ENCODE data around the gene PAQR6.

The PAQR6 gene

GRCh38 chr1:156247460-156248322, at the start of gene PAQR6:
PAQR6 (minus strand) TSS chr1:156248056; CDS start chr1:156246731, 1,325 bp downstream.
- Histone ChIP-seq H3K9me3 (ENCODE audit: control insufficient read depth in 5 of 5, low read length in 5 of 5) (no peaks in the 10 kb centered on the region), H3K9ac (ENCODE audit: low read length in 5 of 5) (no peak within 1 kb of the TSS), H3K27me3 (ENCODE audit: control insufficient read depth in 5 of 5, insufficient read depth in 4 of 5, low read length in 5 of 5) (peaks cover 8 to 24% (median 21%) of the 10 kb centered on the region in 5 donors), H3K36me3 (ENCODE audit: control insufficient read depth in 5 of 5, insufficient read depth in 5 of 5, low read length in 5 of 5) (peaks cover 0 to 49% (median 36%) of the 10 kb centered on the region in 5 donors), H3K27ac (ENCODE audit: low read depth, low read length) (no peak within 1 kb of the TSS), H3K4me1 (ENCODE audit: control insufficient read depth in 5 of 5, insufficient read depth in 5 of 5, low read length in 5 of 5) (peaks cover 5 to 47% (median 39%) of the 10 kb centered on the region in 5 donors), H3K4me3 (ENCODE audit: low read depth in 1 of 5, low read length in 5 of 5) (no peak within 1 kb of the TSS)

GRCh38 chr1:156295391-156295947, 47.6 kb upstream of the PAQR6 start, which contains the start of gene GLMP:
GLMP (minus strand) TSS chr1:156295679; CDS start chr1:156295645, 34 bp downstream.
- peak within 1 kb of the TSS; percentile 76 for H3K27ac ChIP-seq (ENCODE audit: low read depth, low read length)
- H3K27me3 ChIP-seq (ENCODE audit: control insufficient read depth in 5 of 5, insufficient read depth in 4 of 5, low read length in 5 of 5) = no peaks in the 10 kb centered on the region
- H3K4me3 ChIP-seq (ENCODE audit: low read depth in 1 of 5, low read length in 5 of 5) = peak within 1 kb of the TSS; percentile 83 to 93 (median 90)
- H3K9ac ChIP-seq (ENCODE audit: low read length in 5 of 5) = peak within 1 kb of the TSS; percentile 82 to 94 (median 83)
- H3K36me3 ChIP-seq (ENCODE audit: control insufficient read depth in 5 of 5, insufficient read depth in 5 of 5, low read length in 5 of 5) = peaks cover 0 to 16% (median 12%) of the 10 kb centered on the region in 5 donors
- H3K4me1 ChIP-seq (ENCODE audit: control insufficient read depth in 5 of 5, insufficient read depth in 5 of 5, low read length in 5 of 5) = peaks cover 6 to 48% (median 29%) of the 10 kb centered on the region in 5 donors
- H3K9me3 ChIP-seq (ENCODE audit: control insufficient read depth in 5 of 5, low read length in 5 of 5) = no peaks in the 10 kb centered on the region

- no peak overlapping the region for H3K27ac ChIP-seq (ENCODE audit: low read depth, low read length)
- no peaks in the 10 kb centered on the region for H3K27me3 ChIP-seq (ENCODE audit: control insufficient read depth in 5 of 5, insufficient read depth in 4 of 5, low read length in 5 of 5)
- no peaks in the 10 kb centered on the region for H3K9me3 ChIP-seq (ENCODE audit: control insufficient read depth in 5 of 5, low read length in 5 of 5)
- peaks cover 3 to 20% (median 13%) of the 10 kb centered on the region in 5 donors for H3K36me3 ChIP-seq (ENCODE audit: control insufficient read depth in 5 of 5, insufficient read depth in 5 of 5, low read length in 5 of 5)
- peaks cover 6 to 48% (median 29%) of the 10 kb centered on the region in 5 donors for H3K4me1 ChIP-seq (ENCODE audit: control insufficient read depth in 5 of 5, insufficient read depth in 5 of 5, low read length in 5 of 5)
- H3K4me3 ChIP-seq (ENCODE audit: low read depth in 1 of 5, low read length in 5 of 5) = peak overlapping the region in 1 of 5 donors; percentile 83
- H3K9ac ChIP-seq (ENCODE audit: low read length in 5 of 5) = no peak overlapping the region
These were observed 46.0 kb upstream of the PAQR6 start for GRCh38 chr1:156293895-156294294.

- Histone ChIP-seq H3K4me3 (ENCODE audit: low read depth in 1 of 5, low read length in 5 of 5) (no peak overlapping the region), H3K4me1 (ENCODE audit: control insufficient read depth in 5 of 5, insufficient read depth in 5 of 5, low read length in 5 of 5) (peaks cover 6 to 48% (median 29%) of the 10 kb centered on the region in 5 donors), H3K27me3 (ENCODE audit: control insufficient read depth in 5 of 5, insufficient read depth in 4 of 5, low read length in 5 of 5) (no peaks in the 10 kb centered on the region), H3K9me3 (ENCODE audit: control insufficient read depth in 5 of 5, low read length in 5 of 5) (no peaks in the 10 kb centered on the region), H3K27ac (ENCODE audit: low read depth, low read length) (no peak overlapping the region), H3K9ac (ENCODE audit: low read length in 5 of 5) (no peak overlapping the region), H3K36me3 (ENCODE audit: control insufficient read depth in 5 of 5, insufficient read depth in 5 of 5, low read length in 5 of 5) (peaks cover 3 to 20% (median 17%) of the 10 kb centered on the region in 5 donors)
These were observed 45.2 kb upstream of the PAQR6 start for GRCh38 chr1:156293098-156293434.

GRCh38 chr1:156291226-156292061, 43.6 kb upstream of the PAQR6 start:
- peak overlapping the region; percentile 58 to 81 (median 72) for H3K4me3 ChIP-seq (ENCODE audit: low read depth in 1 of 5, low read length in 5 of 5)
- no peaks in the 10 kb centered on the region for H3K9me3 ChIP-seq (ENCODE audit: control insufficient read depth in 5 of 5, low read length in 5 of 5)
- H3K27me3 ChIP-seq (ENCODE audit: control insufficient read depth in 5 of 5, insufficient read depth in 4 of 5, low read length in 5 of 5) = no peaks in the 10 kb centered on the region
- peaks cover 3 to 22% (median 17%) of the 10 kb centered on the region in 5 donors for H3K36me3 ChIP-seq (ENCODE audit: control insufficient read depth in 5 of 5, insufficient read depth in 5 of 5, low read length in 5 of 5)
- peak overlapping the region; percentile 82 for H3K27ac ChIP-seq (ENCODE audit: low read depth, low read length)
- H3K9ac ChIP-seq (ENCODE audit: low read length in 5 of 5) = peak overlapping the region; percentile 62 to 94 (median 71)
- H3K4me1 ChIP-seq (ENCODE audit: control insufficient read depth in 5 of 5, insufficient read depth in 5 of 5, low read length in 5 of 5) = peaks cover 6 to 48% (median 29%) of the 10 kb centered on the region in 5 donors

GRCh38 chr1:156289857-156290256, 42.0 kb upstream of the PAQR6 start:
- Histone ChIP-seq H3K9me3 (ENCODE audit: control insufficient read depth in 5 of 5, low read length in 5 of 5) (no peaks in the 10 kb centered on the region), H3K4me3 (ENCODE audit: low read depth in 1 of 5, low read length in 5 of 5) (no peak overlapping the region), H3K36me3 (ENCODE audit: control insufficient read depth in 5 of 5, insufficient read depth in 5 of 5, low read length in 5 of 5) (peaks cover 3 to 28% (median 17%) of the 10 kb centered on the region in 5 donors), H3K27me3 (ENCODE audit: control insufficient read depth in 5 of 5, insufficient read depth in 4 of 5, low read length in 5 of 5) (no peaks in the 10 kb centered on the region), H3K27ac (ENCODE audit: low read depth, low read length) (no peak overlapping the region), H3K9ac (ENCODE audit: low read length in 5 of 5) (no peak overlapping the region), H3K4me1 (ENCODE audit: control insufficient read depth in 5 of 5, insufficient read depth in 5 of 5, low read length in 5 of 5) (peaks cover 6 to 35% (median 20%) of the 10 kb centered on the region in 5 donors)

- H3K4me3 ChIP-seq (ENCODE audit: low read depth in 1 of 5, low read length in 5 of 5) = no peak overlapping the region
- no peak overlapping the region for H3K27ac ChIP-seq (ENCODE audit: low read depth, low read length)
- H3K9me3 ChIP-seq (ENCODE audit: control insufficient read depth in 5 of 5, low read length in 5 of 5) = no peaks in the 10 kb centered on the region
- peaks cover 0 to 12% (median 6%) of the 10 kb centered on the region in 5 donors for H3K36me3 ChIP-seq (ENCODE audit: control insufficient read depth in 5 of 5, insufficient read depth in 5 of 5, low read length in 5 of 5)
- no peaks in the 10 kb centered on the region for H3K27me3 ChIP-seq (ENCODE audit: control insufficient read depth in 5 of 5, insufficient read depth in 4 of 5, low read length in 5 of 5)
- peaks cover 4 to 33% (median 28%) of the 10 kb centered on the region in 5 donors for H3K4me1 ChIP-seq (ENCODE audit: control insufficient read depth in 5 of 5, insufficient read depth in 5 of 5, low read length in 5 of 5)
- peak overlapping the region in 1 of 5 donors; percentile 38 for H3K9ac ChIP-seq (ENCODE audit: low read length in 5 of 5)
These were observed 38.2 kb upstream of the PAQR6 start for GRCh38 chr1:156286061-156286460.

GRCh38 chr1:156285437-156285836, 37.6 kb upstream of the PAQR6 start:
- no peak overlapping the region for H3K27ac ChIP-seq (ENCODE audit: low read depth, low read length)
- H3K9ac ChIP-seq (ENCODE audit: low read length in 5 of 5) = no peak overlapping the region
- H3K4me3 ChIP-seq (ENCODE audit: low read depth in 1 of 5, low read length in 5 of 5) = no peak overlapping the region
- H3K9me3 ChIP-seq (ENCODE audit: control insufficient read depth in 5 of 5, low read length in 5 of 5) = no peaks in the 10 kb centered on the region
- H3K4me1 ChIP-seq (ENCODE audit: control insufficient read depth in 5 of 5, insufficient read depth in 5 of 5, low read length in 5 of 5) = peaks cover 4 to 35% (median 30%) of the 10 kb centered on the region in 5 donors
- H3K36me3 ChIP-seq (ENCODE audit: control insufficient read depth in 5 of 5, insufficient read depth in 5 of 5, low read length in 5 of 5) = peaks cover 0 to 12% (median 6%) of the 10 kb centered on the region in 5 donors
- no peaks in the 10 kb centered on the region for H3K27me3 ChIP-seq (ENCODE audit: control insufficient read depth in 5 of 5, insufficient read depth in 4 of 5, low read length in 5 of 5)

- Histone ChIP-seq H3K4me1 (ENCODE audit: control insufficient read depth in 5 of 5, insufficient read depth in 5 of 5, low read length in 5 of 5) (peaks cover 4 to 41% (median 34%) of the 10 kb centered on the region in 5 donors), H3K4me3 (ENCODE audit: low read depth in 1 of 5, low read length in 5 of 5) (no peak overlapping the region), H3K27ac (ENCODE audit: low read depth, low read length) (no peak overlapping the region), H3K36me3 (ENCODE audit: control insufficient read depth in 5 of 5, insufficient read depth in 5 of 5, low read length in 5 of 5) (peaks cover 0 to 15% (median 6%) of the 10 kb centered on the region in 5 donors), H3K9ac (ENCODE audit: low read length in 5 of 5) (no peak overlapping the region), H3K27me3 (ENCODE audit: control insufficient read depth in 5 of 5, insufficient read depth in 4 of 5, low read length in 5 of 5) (no peaks in the 10 kb centered on the region), H3K9me3 (ENCODE audit: control insufficient read depth in 5 of 5, low read length in 5 of 5) (no peaks in the 10 kb centered on the region)
These were observed 36.9 kb upstream of the PAQR6 start for GRCh38 chr1:156284757-156285156.
